GM23338 (cell line): ENCODE measurements around the gene POLD2. TPM values are rescaled to one million over a fixed set of nuclear protein-coding genes. Genes with fewer than 3 reads are reported as not detected.

Experiments used
- ATAC-seq: fragments of 200-7000 bp; cut with Tn5 transposase; 3 replicates; pipeline ENCODE4 v1.9.1; 2020
- DNase-seq: peaks from one replicate; pipeline ENCODE4 v3.0.0-alpha.2; 2015; ENCODE audit warnings: low spot score
- H2AFZ ChIP-seq: fragments of 200-600 bp; sonication (generic); 2 replicates; pipeline ENCODE4 v1.8.0; 2016; ENCODE audit warnings: antibody characterized with exemption, mild to moderate bottlenecking, moderate library complexity
- H3F3A ChIP-seq: fragments of 200-600 bp; sonication (generic); replicated peaks from 2 replicates; pipeline ENCODE4 v1.8.0; 2017; ENCODE audit warnings: antibody characterized with exemption, mixed run types, low read depth
- H3K27ac ChIP-seq: fragments of 200-600 bp; sonication (generic); 2 replicates; pipeline ENCODE4 v1.6.1; 2016; ENCODE audit warnings: low read depth
- H3K27me3 ChIP-seq: fragments of 200-600 bp; sonication (generic); 2 replicates; pipeline ENCODE4 v1.8.0; 2016; ENCODE audit warnings: mild to moderate bottlenecking, mixed run types, moderate library complexity; ENCODE audit not compliant: insufficient read depth
- H3K36me3 ChIP-seq: fragments of 200-600 bp; sonication (generic); 2 replicates; pipeline ENCODE4 v1.8.0; 2016; ENCODE audit warnings: mild to moderate bottlenecking; ENCODE audit not compliant: insufficient read depth
- H3K4me1 ChIP-seq: fragments of 200-600 bp; sonication (generic); 2 replicates; pipeline ENCODE4 v1.8.0; 2016; ENCODE audit warnings: mild to moderate bottlenecking, moderate library complexity; ENCODE audit not compliant: insufficient read depth
- H3K4me2 ChIP-seq: fragments of 200-600 bp; sonication (generic); 2 replicates; pipeline ENCODE4 v1.7.1; 2017; ENCODE audit warnings: mixed run types
- H3K4me3 ChIP-seq: fragments of 200-600 bp; sonication (generic); 2 replicates; pipeline ENCODE4 v1.6.1; 2016; ENCODE audit warnings: mixed run types
- H3K79me2 ChIP-seq: fragments of 200-600 bp; sonication (generic); replicated peaks from 2 replicates; pipeline ENCODE4 v1.8.0; 2017; ENCODE audit warnings: mild to moderate bottlenecking; ENCODE audit not compliant: insufficient read depth
- H3K9me2 ChIP-seq: fragments of 200-600 bp; sonication (generic); 2 replicates; pipeline ENCODE4 v1.8.0; 2017; ENCODE audit not compliant: insufficient read depth
- H4K20me1 ChIP-seq: fragments of 200-600 bp; sonication (generic); replicated peaks from 2 replicates; pipeline ENCODE4 v1.8.0; 2017; ENCODE audit warnings: mild to moderate bottlenecking; ENCODE audit not compliant: insufficient read depth
- H3K27ac Mint-ChIP-seq: 2 replicates; pipeline ENCODE4 v1.8.0; 2020; ENCODE audit warnings: inconsistent platforms, mild to moderate bottlenecking, moderate library complexity, mixed read lengths
- H3K27me3 Mint-ChIP-seq: 3 replicates; pipeline ENCODE4 v1.8.0; 2022; ENCODE audit warnings: low read depth, mild to moderate bottlenecking, moderate library complexity, mixed read lengths, inconsistent platforms; ENCODE audit not compliant: insufficient read depth, poor library complexity
- H3K36me3 Mint-ChIP-seq: 3 replicates; pipeline ENCODE4 v1.8.0; 2021; ENCODE audit warnings: low read depth, mild to moderate bottlenecking, inconsistent platforms, moderate library complexity, mixed read lengths
- H3K4me1 Mint-ChIP-seq: 3 replicates; pipeline ENCODE4 v1.8.0; 2020; ENCODE audit warnings: mild to moderate bottlenecking, inconsistent platforms, mixed read lengths
- H3K4me3 Mint-ChIP-seq: 3 replicates; pipeline ENCODE4 v1.8.0; 2021; ENCODE audit warnings: moderate library complexity, mild to moderate bottlenecking, inconsistent platforms, mixed read lengths
- H3K9me3 Mint-ChIP-seq: 3 replicates; pipeline ENCODE4 v1.8.0; 2020; ENCODE audit warnings: moderate library complexity, mild to moderate bottlenecking, inconsistent platforms, mixed read lengths
- CREB1 ChIP-seq: fragments of 250-450 bp; sonication (Bioruptor Pico); IDR thresholded peaks from 2 replicates; pipeline ENCODE4 v1.5.0; 2020; ENCODE audit warnings: low read depth, mild to moderate bottlenecking, moderate library complexity
- CTCF ChIP-seq, 2 experiments: fragments of 200-600 bp in 1 of 2; sonication (generic) in 1 of 2; conservative IDR thresholded peaks; 2 replicates each; pipeline versions ENCODE4 v1.5.1 to v1.6.1; 2016 to 2017; ENCODE audit warnings: antibody characterized with exemption in 2 of 2, low read depth in 2 of 2, mild to moderate bottlenecking in 2 of 2, moderate library complexity in 1 of 2
- ETS1 ChIP-seq: IDR thresholded peaks from 2 replicates; pipeline ENCODE4 v1.6.1; 2016; ENCODE audit warnings: antibody characterized with exemption
- EZH2 ChIP-seq: fragments of 200-600 bp; sonication (generic); IDR thresholded peaks from one replicate; pipeline ENCODE4 v1.8.0; 2017; ENCODE audit warnings: antibody characterized with exemption, mild to moderate bottlenecking, low read depth; ENCODE audit not compliant: unreplicated experiment
- EZH2phosphoT487 ChIP-seq: fragments of 200-600 bp; sonication (generic); IDR thresholded peaks from one replicate; pipeline ENCODE4 v1.8.1; 2018; ENCODE audit warnings: antibody characterized with exemption; ENCODE audit not compliant: unreplicated experiment
- JUNB ChIP-seq: IDR thresholded peaks from one replicate; pipeline ENCODE4 v1.6.1; 2016; ENCODE audit warnings: antibody characterized with exemption; ENCODE audit not compliant: unreplicated experiment
- NANOG ChIP-seq: IDR thresholded peaks from 2 replicates; pipeline ENCODE4 v1.6.1; 2016; ENCODE audit warnings: antibody characterized with exemption, borderline replicate concordance
- POLR2AphosphoS5 ChIP-seq: IDR thresholded peaks from 2 replicates; pipeline ENCODE4 v1.6.1; 2016; ENCODE audit warnings: antibody characterized with exemption, low read depth
- REST ChIP-seq: IDR thresholded peaks from one replicate; pipeline ENCODE4 v1.6.1; 2018; ENCODE audit warnings: antibody characterized with exemption; ENCODE audit not compliant: unreplicated experiment
- STAT1 ChIP-seq: IDR thresholded peaks from one replicate; pipeline ENCODE4 v1.6.1; 2016; ENCODE audit warnings: antibody characterized with exemption; ENCODE audit not compliant: unreplicated experiment
- ZNF114 ChIP-seq: fragments of 250-450 bp; sonication (Bioruptor Pico); IDR thresholded peaks from 2 replicates; pipeline ENCODE4 v1.5.0; 2020; ENCODE audit warnings: mild to moderate bottlenecking, moderate library complexity
- ZNF331 ChIP-seq: fragments of 250-450 bp; sonication (Bioruptor Pico); IDR thresholded peaks from 2 replicates; pipeline ENCODE4 v1.5.0; 2020; ENCODE audit warnings: low read depth, mild to moderate bottlenecking, moderate library complexity
- ZNF462 ChIP-seq: fragments of 250-450 bp; sonication (Bioruptor Pico); IDR thresholded peaks from 2 replicates; pipeline ENCODE4 v1.5.0; 2020; ENCODE audit warnings: mild to moderate bottlenecking, moderate library complexity
- polyA plus RNA-seq: library from polyadenylated mRNA; unstranded; fragments of >200 nt; fragmentation: Nextera tagmentation; extraction: Ambion mirVana; gene quantifications from 2 replicates; pipeline ENCODE4 v1.2.1, GENCODE V29; 2016
- total RNA-seq: library from RNA; depleted of rRNA; stranded (reverse); fragments of >200 nt; shearing (Covaris generic); gene quantifications from 2 replicates; pipeline ENCODE4 v1.2.3, GENCODE V29; 2014

Gene POLD2
- total and polyA plus RNA-seq, 2 experiments from 2014 or later = 101 to 127 TPM

- H3K36me3 ChIP-seq = no peaks in the 10 kb centered on the region
- no peak for DNase-seq
- H3K27me3 Mint-ChIP-seq = peaks cover 3% of the 10 kb centered on the region
- ATAC-seq = no peak
- H3K4me1 Mint-ChIP-seq = peaks cover 3% of the 10 kb centered on the region; the same call in 2 of the 3 replicates
- H3K4me1 ChIP-seq = no peaks in the 10 kb centered on the region
- no peaks in the 10 kb centered on the region for H4K20me1 ChIP-seq
- H3K36me3 Mint-ChIP-seq = no peaks in the 10 kb centered on the region
- H2AFZ ChIP-seq = no peak overlapping the region
- no peaks in the 10 kb centered on the region for H3K79me2 ChIP-seq
- no peaks in the 10 kb centered on the region for H3F3A ChIP-seq
- H3K9me3 Mint-ChIP-seq = no peaks in the 10 kb centered on the region
- H3K27ac ChIP-seq = no peak overlapping the region
- H3K27ac Mint-ChIP-seq = no peak overlapping the region
- no peak for TF ChIP-seq CREB1 (CRISPR knock-in tag)
- TF ChIP-seq EZH2phosphoT487 = no peak
- no peak for TF ChIP-seq CTCF (conservative IDR thresholded peaks at IDR 0.05; ENCODE audit: low read depth in 2 of 2)
- no peak for TF ChIP-seq ETS1
- no peak for TF ChIP-seq POLR2AphosphoS5
- no peak for TF ChIP-seq ZNF331 (CRISPR knock-in tag)
- TF ChIP-seq STAT1 = no peak
- TF ChIP-seq EZH2 = no peak
- no peak for TF ChIP-seq REST
- no peak for TF ChIP-seq JUNB
- no peak for TF ChIP-seq NANOG
- no peak for TF ChIP-seq ZNF114 (CRISPR knock-in tag)
- no peak for TF ChIP-seq ZNF462 (CRISPR knock-in tag)
- H3K27me3 ChIP-seq = no peaks in the 10 kb centered on the region
- no peaks in the 10 kb centered on the region for H3K9me2 ChIP-seq
- no peak overlapping the region for H3K4me2 ChIP-seq
- H3K4me3 Mint-ChIP-seq = no peak overlapping the region
- no peak overlapping the region for H3K4me3 ChIP-seq
These were observed 32.1 kb upstream of the POLD2 start for GRCh38 chr7:44155191-44156185.
